ENCODE results near the gene ITGB8.

DNA sequence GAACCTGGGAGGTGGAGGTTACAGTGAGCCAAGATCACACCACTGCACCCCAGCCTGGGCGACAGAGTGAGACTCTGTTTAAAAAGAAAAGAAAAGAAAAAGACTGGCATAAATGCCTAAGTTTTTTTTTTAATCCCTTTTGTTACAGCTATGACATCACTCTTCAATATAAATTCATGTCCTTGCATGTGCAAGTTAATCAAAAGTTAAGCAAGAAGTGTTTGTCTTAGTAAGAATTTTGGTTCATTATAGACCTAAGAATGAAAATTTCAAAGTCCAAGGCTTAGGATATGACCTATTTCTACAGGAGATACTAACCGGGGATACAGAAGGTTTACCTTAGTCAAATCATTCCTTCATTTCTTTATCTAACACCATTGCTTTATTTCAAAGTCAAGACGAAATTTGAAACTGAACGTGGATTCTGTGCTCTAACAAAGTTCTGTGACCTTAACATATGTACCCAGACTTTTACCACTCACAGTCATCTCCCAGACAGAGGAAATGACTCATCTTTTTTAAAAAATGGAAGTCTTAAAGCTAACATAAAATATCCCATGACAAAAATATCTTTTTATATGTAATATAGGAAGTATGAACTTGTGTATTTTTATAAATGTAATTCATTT is 29.3 kb upstream of the ITGB8 start:
- TF ChIP-seq CTCF (conservative IDR thresholded peaks at IDR 0.05; ENCODE audit: low read depth, low read length) (no peak), EZH2 (IDR thresholded peaks at IDR 0.05; ENCODE audit: low read length, unreplicated experiment) (no peak)
